GM19043 (cell line): Measurements from ENCODE around the gene SLC25A42.
"Not testable (repeated sequence)": the region's sequence is repeated elsewhere in the genome, so short reads cannot be mapped to it uniquely, and the experiment has no call there.

ENCODE experiments used
- ATAC-seq: cut with Tn5 transposase; IDR thresholded peaks from one replicate; pipeline ENCODE4 v1.9.1; 2021; ENCODE audit warnings: low read depth; ENCODE audit not compliant: unreplicated experiment

SLC25A42 gene

GRCh38 chr19:19063183-19064097, at the start of gene SLC25A42:
SLC25A42 (plus strand) TSS chr19:19063994; CDS start chr19:19096125, 32,131 bp downstream.
- peak; percentile 95 for ATAC-seq

- ATAC-seq, result no peak
Measured at GRCh38 chr19:19021115-19021514, 42.7 kb upstream of the SLC25A42 start.

- ATAC-seq, result no peak
Measured at GRCh38 chr19:19022380-19022961, 41.3 kb upstream of the SLC25A42 start.

GRCh38 chr19:19023376-19023775, 40.4 kb upstream of the SLC25A42 start:
- ATAC-seq, result not testable (repeated sequence)

GRCh38 chr19:19025861-19026260, 37.9 kb upstream of the SLC25A42 start:
- ATAC-seq, result no peak

GRCh38 chr19:19026299-19026971, 37.4 kb upstream of the SLC25A42 start:
- no peak for ATAC-seq

GRCh38 chr19:19027228-19027627, 36.6 kb upstream of the SLC25A42 start:
- ATAC-seq, result no peak

GRCh38 chr19:19028526-19028925, 35.3 kb upstream of the SLC25A42 start:
- ATAC-seq, result no peak

- no peak for ATAC-seq
Measured at GRCh38 chr19:19031891-19032290, 31.9 kb upstream of the SLC25A42 start.

GRCh38 chr19:19032420-19033175, 31.2 kb upstream of the SLC25A42 start:
- ATAC-seq, result peak; percentile 59

GRCh38 chr19:19033176-19033425, 30.7 kb upstream of the SLC25A42 start:
- no peak for ATAC-seq

GRCh38 chr19:19033426-19034203, 30.2 kb upstream of the SLC25A42 start, which contains the start of the genes ARMC6 and SUGP2:
ARMC6 (plus strand) TSS chr19:19033603; CDS start chr19:19034210, 607 bp downstream.
SUGP2 (minus strand) TSS chr19:19033517; CDS start chr19:19031071, 2,446 bp downstream.
- peak; percentile 64 for ATAC-seq

GRCh38 chr19:19034204-19034624, 29.6 kb upstream of the SLC25A42 start:
- ATAC-seq, result no peak

GRCh38 chr19:19039901-19040300, 23.9 kb upstream of the SLC25A42 start:
- ATAC-seq, result no peak

- no peak for ATAC-seq
Measured at GRCh38 chr19:19040417-19040816, 23.4 kb upstream of the SLC25A42 start.

GRCh38 chr19:19042732-19043280, 21.0 kb upstream of the SLC25A42 start:
- ATAC-seq, result no peak

GRCh38 chr19:19043481-19043880, 20.3 kb upstream of the SLC25A42 start:
- ATAC-seq, result no peak

GRCh38 chr19:19043881-19044280, 19.9 kb upstream of the SLC25A42 start:
- ATAC-seq, result no peak

GRCh38 chr19:19049406-19049805, 14.4 kb upstream of the SLC25A42 start:
- no peak for ATAC-seq

- no peak for ATAC-seq
Measured at GRCh38 chr19:19050104-19050503, 13.7 kb upstream of the SLC25A42 start.
